Measurements from ENCODE around the gene MS4A15. TPM values are rescaled to one million over a fixed set of nuclear protein-coding genes. Genes with fewer than 3 reads are reported as not detected.

The MS4A15 gene
- total RNA-seq, 1 donor from 2014 or later: 147 TPM

GRCh38 chr11:60801194-60801593 is 44.5 kb downstream of the MS4A15 start:
- ATAC-seq: no peak
- intact Hi-C loops (cut with DNase I): no loop called here

GRCh38 chr11:60803273-60803936 is 46.7 kb downstream of the MS4A15 start:
- H3K36me3 ChIP-seq: no peaks in the 10 kb centered on the region
- TF ChIP-seq, protein P1, sequence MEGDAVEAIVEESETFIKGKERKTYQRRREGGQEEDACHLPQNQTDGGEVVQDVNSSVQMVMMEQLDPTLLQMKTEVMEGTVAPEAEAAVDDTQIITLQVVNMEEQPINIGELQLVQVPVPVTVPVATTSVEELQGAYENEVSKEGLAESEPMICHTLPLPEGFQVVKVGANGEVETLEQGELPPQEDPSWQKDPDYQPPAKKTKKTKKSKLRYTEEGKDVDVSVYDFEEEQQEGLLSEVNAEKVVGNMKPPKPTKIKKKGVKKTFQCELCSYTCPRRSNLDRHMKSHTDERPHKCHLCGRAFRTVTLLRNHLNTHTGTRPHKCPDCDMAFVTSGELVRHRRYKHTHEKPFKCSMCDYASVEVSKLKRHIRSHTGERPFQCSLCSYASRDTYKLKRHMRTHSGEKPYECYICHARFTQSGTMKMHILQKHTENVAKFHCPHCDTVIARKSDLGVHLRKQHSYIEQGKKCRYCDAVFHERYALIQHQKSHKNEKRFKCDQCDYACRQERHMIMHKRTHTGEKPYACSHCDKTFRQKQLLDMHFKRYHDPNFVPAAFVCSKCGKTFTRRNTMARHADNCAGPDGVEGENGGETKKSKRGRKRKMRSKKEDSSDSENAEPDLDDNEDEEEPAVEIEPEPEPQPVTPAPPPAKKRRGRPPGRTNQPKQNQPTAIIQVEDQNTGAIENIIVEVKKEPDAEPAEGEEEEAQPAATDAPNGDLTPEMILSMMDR (IDR thresholded peaks at IDR 0.05): no peak
- H3K27me3 ChIP-seq: peaks cover 12% of the 10 kb centered on the region
- DNase-seq (no peak), ATAC-seq (no peak)
- no peak overlapping the region for H3K4me3 ChIP-seq
- no peaks in the 10 kb centered on the region for H3K9me3 ChIP-seq
- H3K4me1 ChIP-seq: no peaks in the 10 kb centered on the region
- intact Hi-C loops (cut with DNase I): no loop called here
- H3K27ac ChIP-seq: no peak overlapping the region

More at GRCh38 chr11:60801194-60801593, 44.5 kb downstream of the MS4A15 start:
- Histone ChIP-seq H3K9me3 (no peaks in the 10 kb centered on the region), H3K36me3 (no peaks in the 10 kb centered on the region), H3K4me3 (no peak overlapping the region), H3K27me3 (peaks cover 12% of the 10 kb centered on the region), H3K27ac (no peak overlapping the region), H3K4me1 (no peaks in the 10 kb centered on the region)
- TF ChIP-seq, protein P1 (IDR thresholded peaks at IDR 0.05): no peak
- no peak for DNase-seq

DNA sequence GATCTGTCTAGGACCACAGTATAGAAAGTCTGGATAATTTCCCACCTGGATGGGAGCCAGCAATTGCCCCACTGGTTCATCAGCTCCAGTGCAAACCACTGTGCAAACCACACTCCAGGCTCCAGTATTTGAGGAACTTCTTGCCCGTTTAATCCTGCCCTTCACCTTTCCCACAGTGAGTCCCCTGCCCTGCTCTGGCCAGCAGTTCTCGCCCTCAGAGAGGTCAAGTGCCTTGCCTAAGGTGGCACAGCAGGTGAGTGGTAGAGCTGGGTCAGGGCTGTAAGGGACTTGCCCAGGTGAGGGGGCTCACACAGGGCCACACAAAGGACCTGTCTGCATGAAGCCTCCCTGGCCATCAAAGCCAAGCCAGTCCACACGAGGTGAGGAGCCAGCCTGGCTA is 52.6 kb downstream of the MS4A15 start:
- Histone ChIP-seq H3K27me3 (no peaks in the 10 kb centered on the region), H3K36me3 (no peaks in the 10 kb centered on the region), H3K27ac (no peak overlapping the region), H3K9me3 (no peaks in the 10 kb centered on the region), H3K4me3 (no peak overlapping the region), H3K4me1 (no peaks in the 10 kb centered on the region)
- DNase-seq: no peak
- ATAC-seq: peak; percentile 51
- intact Hi-C loops (cut with DNase I): no loop called here
- TF ChIP-seq, protein P1 (IDR thresholded peaks at IDR 0.05): no peak

GRCh38 chr11:60809691-60810090 is 53.0 kb downstream of the MS4A15 start:
- H3K4me3 ChIP-seq: no peak overlapping the region
- no peaks in the 10 kb centered on the region for H3K27me3 ChIP-seq
- no peak overlapping the region for H3K27ac ChIP-seq
- peak; percentile 18 for ATAC-seq
- TF ChIP-seq, protein P1 (IDR thresholded peaks at IDR 0.05): no peak
- intact Hi-C loops (cut with DNase I): no loop called here
- DNase-seq: no peak
- H3K36me3 ChIP-seq: no peaks in the 10 kb centered on the region
- no peaks in the 10 kb centered on the region for H3K9me3 ChIP-seq
- H3K4me1 ChIP-seq: no peaks in the 10 kb centered on the region

DNA sequence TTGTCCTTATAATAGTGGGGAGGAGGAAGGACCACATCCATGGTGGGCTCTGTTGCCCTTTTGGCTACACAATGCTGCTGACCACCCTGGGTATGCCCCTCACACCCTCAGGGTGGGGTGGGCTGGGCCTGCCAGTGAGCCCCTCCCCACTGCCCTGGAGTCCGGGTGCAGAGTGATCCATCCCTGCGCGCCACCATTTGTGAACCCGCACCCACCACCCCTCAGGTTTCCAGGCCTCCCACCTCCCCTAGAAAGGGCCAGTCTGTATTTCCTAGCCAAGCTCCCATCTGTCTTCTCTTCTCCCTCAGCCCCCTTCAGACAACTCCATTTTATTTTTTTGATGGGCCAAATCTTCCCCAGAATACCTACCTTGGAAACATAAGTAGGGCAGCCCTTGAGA is 53.5 kb downstream of the MS4A15 start:
- ATAC-seq (peak; percentile 31), DNase-seq (no peak)
- no peaks in the 10 kb centered on the region for H3K9me3 ChIP-seq
- TF ChIP-seq, protein P1 (IDR thresholded peaks at IDR 0.05): no peak
- H3K4me1 ChIP-seq: no peaks in the 10 kb centered on the region
- H3K36me3 ChIP-seq: no peaks in the 10 kb centered on the region
- H3K4me3 ChIP-seq: no peak overlapping the region
- no peak overlapping the region for H3K27ac ChIP-seq
- intact Hi-C loops (cut with DNase I): no loop called here
- no peaks in the 10 kb centered on the region for H3K27me3 ChIP-seq

DNA sequence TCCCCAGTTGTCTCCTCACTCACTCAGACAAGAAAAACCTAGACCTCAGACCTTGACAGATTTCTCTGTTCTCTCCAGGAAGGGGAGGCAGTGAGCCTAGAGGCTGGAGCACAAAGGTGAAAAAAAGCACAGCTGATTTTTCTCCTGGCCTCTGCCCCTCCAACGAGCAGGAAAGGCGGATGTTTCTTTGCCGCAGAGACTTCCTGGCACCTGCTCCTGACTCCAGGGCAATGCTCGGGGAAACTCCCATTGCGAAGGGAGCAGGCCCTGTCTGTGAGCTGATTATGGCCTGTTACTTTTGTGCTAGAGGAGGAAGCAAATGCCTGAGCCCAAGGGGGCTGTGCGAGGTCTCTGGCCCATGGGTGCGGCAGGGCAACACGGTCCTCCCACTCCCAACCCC is 53.9 kb downstream of the MS4A15 start:
- Histone ChIP-seq H3K4me1 (no peaks in the 10 kb centered on the region), H3K36me3 (no peaks in the 10 kb centered on the region), H3K27ac (no peak overlapping the region), H3K4me3 (no peak overlapping the region), H3K27me3 (no peaks in the 10 kb centered on the region), H3K9me3 (no peaks in the 10 kb centered on the region)
- no peak for DNase-seq
- intact Hi-C loops (cut with DNase I): no loop called here
- TF ChIP-seq, protein P1 (IDR thresholded peaks at IDR 0.05): no peak
- ATAC-seq: peak; percentile 29
